SK-N-SH (cell line): ENCODE results near the gene DLAT. TPM values are rescaled to one million over a fixed set of nuclear protein-coding genes. Genes with fewer than 3 reads are reported as not detected.
A peak's percentile ranks its signal among the peaks of the same experiment; 100 is the strongest.

Experiments used
- CTCF ChIA-PET: fragments of 300-600, 350-600 bp; formaldehyde crosslinking; extraction: SDS; loops from one replicate; lab custom pipeline; 2021; lab: Yijun Ruan, JAX
- POLR2A ChIA-PET: fragments of 350-600 bp; sonication (Branson Sonifier 250); formaldehyde crosslinking; extraction: SDS; loops from one replicate; lab custom pipeline; 2020; ENCODE audit warnings: antibody characterized with exemption, inconsistent platforms; lab: Yijun Ruan, JAX
- DNase-seq: peaks from one replicate; pipeline ENCODE4 v3.0.0; 2012
- H2AFZ ChIP-seq: fragments of 200-600 bp; sonication (generic); 2 replicates; pipeline ENCODE4 v1.8.1; 2016; ENCODE audit warnings: antibody characterized with exemption, mild to moderate bottlenecking, low read depth
- H3F3A ChIP-seq: fragments of 200-600 bp; sonication (generic); replicated peaks from 2 replicates; pipeline ENCODE3; 2016; ENCODE audit warnings: antibody characterized with exemption, mild to moderate bottlenecking; ENCODE audit not compliant: insufficient read depth
- H3K27ac ChIP-seq, 2 experiments: fragments of 200-500 bp in 1 of 2; fragments of 200-600 bp in 1 of 2; sonication (Bioruptor generic) in 1 of 2; sonication (generic), shearing (Covaris generic) in 1 of 2; 2 replicates each; pipeline versions ENCODE4 v1.5.1 to v1.6.1; 2014 to 2016; ENCODE audit warnings: low read depth in 2 of 2, inconsistent platforms in 1 of 2, low read length in 1 of 2, mild to moderate bottlenecking in 1 of 2, mixed read lengths in 1 of 2
- H3K27me3 ChIP-seq: fragments of 200-600 bp; sonication (generic), shearing (Covaris generic); 2 replicates; pipeline ENCODE4 v1.6.1; 2016; ENCODE audit warnings: mixed run types; ENCODE audit not compliant: insufficient read depth
- H3K36me3 ChIP-seq, 2 experiments: fragments of 200-500 bp in 1 of 2; fragments of 200-600 bp in 1 of 2; sonication (Bioruptor generic) in 1 of 2; sonication (generic) in 1 of 2; replicated peaks in 1 of 2; 2 replicates each; pipeline versions ENCODE3 to v1.5.1; 2014 to 2016; ENCODE audit warnings: low read length in 1 of 2, mild to moderate bottlenecking in 1 of 2; ENCODE audit not compliant: insufficient read depth in 2 of 2, control insufficient read depth in 1 of 2
- H3K4me1 ChIP-seq, 2 experiments: fragments of 200-500 bp in 1 of 2; fragments of 200-600 bp in 1 of 2; sonication (Bioruptor generic) in 1 of 2; sonication (generic), shearing (Covaris generic) in 1 of 2; 2 replicates each; pipeline versions ENCODE4 v1.5.1 to v1.6.1; 2014 to 2016; ENCODE audit warnings: low read depth in 1 of 2, low read length in 1 of 2, mixed run types in 1 of 2; ENCODE audit not compliant: insufficient read depth in 2 of 2, control insufficient read depth in 1 of 2
- H3K4me2 ChIP-seq: fragments of 200-600 bp; sonication (generic), shearing (Covaris generic); 2 replicates; pipeline ENCODE4 v1.6.1; 2017; ENCODE audit warnings: mixed run types
- H3K4me3 ChIP-seq, 2 experiments: fragments of 200-500 bp in 1 of 2; fragments of 200-600 bp in 1 of 2; sonication (Bioruptor generic) in 1 of 2; sonication (generic), shearing (Covaris generic) in 1 of 2; 2 replicates each; pipeline versions ENCODE4 v1.5.1 to v1.8.1; 2014 to 2016; ENCODE audit warnings: low read depth in 2 of 2, inconsistent platforms in 1 of 2, low read length in 1 of 2, mild to moderate bottlenecking in 1 of 2, mixed read lengths in 1 of 2, moderate library complexity in 1 of 2
- H3K79me2 ChIP-seq: fragments of 200-600 bp; sonication (generic); 2 replicates; pipeline ENCODE4 v1.8.1; 2017; ENCODE audit warnings: mild to moderate bottlenecking; ENCODE audit not compliant: insufficient read depth
- H3K9ac ChIP-seq: fragments of 200-600 bp; sonication (generic); 2 replicates; pipeline ENCODE4 v1.6.1; 2017; ENCODE audit warnings: mixed run types
- H3K9me2 ChIP-seq: fragments of 200-600 bp; sonication (generic); 2 replicates; pipeline ENCODE4 v1.6.1; 2017; ENCODE audit warnings: mixed run types
- H3K9me3 ChIP-seq: fragments of 200-600 bp; sonication (generic); 2 replicates; pipeline ENCODE4 v1.6.1; 2017; ENCODE audit warnings: mixed run types, mild to moderate bottlenecking, moderate library complexity
- H4K20me1 ChIP-seq: fragments of 200-600 bp; sonication (generic); 2 replicates; pipeline ENCODE4 v1.6.1; 2017; ENCODE audit warnings: mild to moderate bottlenecking, mixed run types; ENCODE audit not compliant: insufficient read depth
- CHD2 ChIP-seq: fragments of 150-350 bp; IDR thresholded peaks from 2 replicates; pipeline ENCODE4 v1.6.1; 2018; ENCODE audit warnings: low read length; ENCODE audit not compliant: partially characterized antibody
- FOSL2 ChIP-seq: IDR thresholded peaks from 2 replicates; pipeline ENCODE4 v1.4.0; 2012; ENCODE audit warnings: low read depth, mild to moderate bottlenecking, moderate library complexity, borderline replicate concordance
- FOXM1 ChIP-seq: IDR thresholded peaks from 2 replicates; pipeline ENCODE4 v1.4.0; 2012; ENCODE audit warnings: low read depth, mild to moderate bottlenecking
- GATA2 ChIP-seq: sonication (generic); formaldehyde crosslinking; IDR thresholded peaks from 2 replicates; pipeline ENCODE4 v1.5.0; 2020; ENCODE audit warnings: mild to moderate bottlenecking, missing genetic modification reagents
- JUND ChIP-seq: IDR thresholded peaks from 2 replicates; pipeline ENCODE4 v1.4.0; 2012
- MEF2A ChIP-seq: IDR thresholded peaks from 2 replicates; pipeline ENCODE4 v1.4.0; 2012; ENCODE audit warnings: low read depth, borderline replicate concordance
- MXI1 ChIP-seq: IDR thresholded peaks from 2 replicates; pipeline ENCODE4 v1.6.1; 2012; ENCODE audit warnings: mild to moderate bottlenecking, low read depth, low read length, improper control_type of control experiment
- PBX3 ChIP-seq: IDR thresholded peaks from 2 replicates; pipeline ENCODE4; 2012
- RAD21 ChIP-seq: IDR thresholded peaks from 2 replicates; pipeline ENCODE4 v1.6.1; 2012; ENCODE audit warnings: mild to moderate bottlenecking, low read length
- RCOR1 ChIP-seq: fragments of 150-350 bp; IDR thresholded peaks from 2 replicates; pipeline ENCODE4 v1.6.1; 2017; ENCODE audit warnings: antibody characterized with exemption, low read length
- RXRA ChIP-seq: IDR thresholded peaks from 2 replicates; pipeline ENCODE4 v1.4.0; 2012; ENCODE audit warnings: low read depth, mild to moderate bottlenecking, borderline replicate concordance
- SMC3 ChIP-seq: IDR thresholded peaks from 2 replicates; pipeline ENCODE4 v1.6.1; 2012; ENCODE audit warnings: low read depth, low read length, improper control_type of control experiment
- USF2 ChIP-seq: fragments of 150-350 bp; IDR thresholded peaks from 2 replicates; pipeline ENCODE4 v1.6.1; 2017; ENCODE audit warnings: antibody characterized with exemption, low read length, low read depth, borderline replicate concordance
- WGBS: methylation state at CpG from one replicate; pipeline ENCODE4 v1.1.6; 2017; ENCODE audit warnings: low lambda C conversion rate; 5-methylcytosine and 5-hydroxymethylcytosine counted together
- polyA plus RNA-seq, 3 experiments: library from polyadenylated mRNA; depleted of rRNA; stranded (reverse); fragments of >200 nt; gene quantifications; 2 replicates each; pipeline ENCODE4 v1.2.3, GENCODE V29; 2012
- TF ChIP-seq, protein P1 (sequence below): IDR thresholded peaks from 2 replicates; pipeline ENCODE4 v1.4.0; 2012; ENCODE audit warnings: low read depth, borderline replicate concordance
- TF ChIP-seq, protein P2 (sequence below): fragments of 150-350 bp; IDR thresholded peaks from 2 replicates; pipeline ENCODE4 v1.6.1; 2016; ENCODE audit warnings: mild to moderate bottlenecking, low read depth, low read length
- TF ChIP-seq, protein P3 (sequence below): IDR thresholded peaks from 2 replicates; pipeline ENCODE4 v1.4.0; 2012; ENCODE audit warnings: low read depth, borderline replicate concordance

Gene DLAT
- polyA plus RNA-seq, 1 of the 3 experiments (the other 2 are of a cell fraction) = 14.4 TPM

DNA sequence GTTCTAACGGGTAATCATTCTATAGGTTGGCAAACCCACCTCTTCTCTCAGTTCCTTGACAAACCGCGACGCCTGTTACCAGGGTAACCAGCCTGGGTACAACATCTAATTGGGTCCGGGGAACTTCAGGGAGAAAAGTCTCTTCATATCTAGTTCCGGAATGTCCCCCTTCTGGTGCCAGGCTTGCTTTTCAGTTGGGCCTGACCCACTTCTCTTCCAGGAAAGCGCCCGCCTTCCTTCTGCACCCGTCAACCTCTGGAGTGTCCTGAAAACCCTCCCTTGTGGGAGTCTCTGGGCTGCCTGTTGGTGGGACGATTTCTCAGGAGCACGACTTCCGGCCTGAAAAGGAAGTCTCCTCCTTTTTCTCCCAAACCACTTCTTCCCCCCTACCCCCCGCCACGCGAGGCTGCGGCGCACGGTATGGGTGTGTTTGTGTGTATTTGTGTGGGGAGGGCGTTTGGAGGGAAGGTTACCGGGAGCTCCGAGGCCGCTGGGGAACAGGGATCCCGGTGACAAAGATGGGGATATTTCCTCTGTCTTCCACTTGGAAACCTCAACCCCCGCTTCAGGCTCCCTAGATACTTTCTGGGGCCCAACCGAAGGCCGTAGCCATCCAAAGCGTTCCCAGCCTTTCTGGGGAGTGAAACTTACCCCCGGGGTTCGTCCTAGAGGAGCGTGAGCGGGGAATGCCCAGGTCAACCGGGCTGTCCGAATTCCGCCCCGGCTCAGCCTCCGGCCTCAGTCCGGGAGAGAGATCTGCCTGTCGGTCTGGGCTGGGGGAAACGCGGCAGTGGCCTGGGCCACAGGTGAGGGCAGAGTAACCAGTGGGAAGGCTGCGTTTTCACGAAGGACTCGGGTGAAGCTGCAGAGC is 49.0 kb downstream of the DLAT start, which contains the start of the genes NKAPD1 and PIH1D2 (continued):
- no peak for TF ChIP-seq CHD2
- TF ChIP-seq, protein P1, sequence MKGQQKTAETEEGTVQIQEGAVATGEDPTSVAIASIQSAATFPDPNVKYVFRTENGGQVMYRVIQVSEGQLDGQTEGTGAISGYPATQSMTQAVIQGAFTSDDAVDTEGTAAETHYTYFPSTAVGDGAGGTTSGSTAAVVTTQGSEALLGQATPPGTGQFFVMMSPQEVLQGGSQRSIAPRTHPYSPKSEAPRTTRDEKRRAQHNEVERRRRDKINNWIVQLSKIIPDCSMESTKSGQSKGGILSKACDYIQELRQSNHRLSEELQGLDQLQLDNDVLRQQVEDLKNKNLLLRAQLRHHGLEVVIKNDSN = no peak
- no peak for TF ChIP-seq USF2
- TF ChIP-seq GATA2 (CRISPR knock-in tag) = no peak
- TF ChIP-seq RXRA = no peak
- TF ChIP-seq RAD21 = no peak
- TF ChIP-seq FOSL2 = no peak
- no peak for TF ChIP-seq SMC3

DNA sequence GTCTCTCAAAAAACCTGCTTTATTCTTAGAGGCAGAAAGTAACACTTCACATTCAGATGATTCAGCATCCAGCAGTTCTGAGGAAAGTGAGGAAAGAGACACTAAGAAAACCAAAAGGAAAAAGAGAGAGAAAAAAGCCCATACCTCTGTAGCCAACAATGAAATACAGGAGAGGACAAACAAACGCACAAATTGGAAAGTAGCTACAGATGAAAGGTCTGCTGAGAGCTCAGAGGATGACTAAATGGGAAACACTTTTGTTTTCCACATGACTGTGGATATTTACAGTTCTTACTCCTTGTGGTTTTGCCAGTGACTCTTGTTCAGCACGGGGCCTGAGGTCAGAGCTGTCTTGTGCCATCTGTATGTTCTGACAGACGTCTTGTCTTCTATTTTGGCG is 57.5 kb downstream of the DLAT start:
- no peaks in the 10 kb centered on the region for H3K9me3 ChIP-seq
- 64% methylated on average over 4 of the region's 4 CpGs for WGBS
- no peak for TF ChIP-seq MEF2A
- TF ChIP-seq, protein P2, sequence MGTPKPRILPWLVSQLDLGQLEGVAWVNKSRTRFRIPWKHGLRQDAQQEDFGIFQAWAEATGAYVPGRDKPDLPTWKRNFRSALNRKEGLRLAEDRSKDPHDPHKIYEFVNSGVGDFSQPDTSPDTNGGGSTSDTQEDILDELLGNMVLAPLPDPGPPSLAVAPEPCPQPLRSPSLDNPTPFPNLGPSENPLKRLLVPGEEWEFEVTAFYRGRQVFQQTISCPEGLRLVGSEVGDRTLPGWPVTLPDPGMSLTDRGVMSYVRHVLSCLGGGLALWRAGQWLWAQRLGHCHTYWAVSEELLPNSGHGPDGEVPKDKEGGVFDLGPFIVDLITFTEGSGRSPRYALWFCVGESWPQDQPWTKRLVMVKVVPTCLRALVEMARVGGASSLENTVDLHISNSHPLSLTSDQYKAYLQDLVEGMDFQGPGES = no peak
- TF ChIP-seq MXI1 = no peak
- no peak for TF ChIP-seq PBX3
- TF ChIP-seq RCOR1 = no peak
- no peak for TF ChIP-seq CHD2
- TF ChIP-seq, protein P3, sequence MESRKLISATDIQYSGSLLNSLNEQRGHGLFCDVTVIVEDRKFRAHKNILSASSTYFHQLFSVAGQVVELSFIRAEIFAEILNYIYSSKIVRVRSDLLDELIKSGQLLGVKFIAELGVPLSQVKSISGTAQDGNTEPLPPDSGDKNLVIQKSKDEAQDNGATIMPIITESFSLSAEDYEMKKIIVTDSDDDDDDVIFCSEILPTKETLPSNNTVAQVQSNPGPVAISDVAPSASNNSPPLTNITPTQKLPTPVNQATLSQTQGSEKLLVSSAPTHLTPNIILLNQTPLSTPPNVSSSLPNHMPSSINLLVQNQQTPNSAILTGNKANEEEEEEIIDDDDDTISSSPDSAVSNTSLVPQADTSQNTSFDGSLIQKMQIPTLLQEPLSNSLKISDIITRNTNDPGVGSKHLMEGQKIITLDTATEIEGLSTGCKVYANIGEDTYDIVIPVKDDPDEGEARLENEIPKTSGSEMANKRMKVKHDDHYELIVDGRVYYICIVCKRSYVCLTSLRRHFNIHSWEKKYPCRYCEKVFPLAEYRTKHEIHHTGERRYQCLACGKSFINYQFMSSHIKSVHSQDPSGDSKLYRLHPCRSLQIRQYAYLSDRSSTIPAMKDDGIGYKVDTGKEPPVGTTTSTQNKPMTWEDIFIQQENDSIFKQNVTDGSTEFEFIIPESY = no peak
- TF ChIP-seq, protein P1 = no peak
- no peak for TF ChIP-seq FOXM1
- no peak for TF ChIP-seq JUND
- peaks cover 0 to 12% of the 10 kb centered on the region in 2 experiments; a peak in 2 of 4 replicates for H3K4me1 ChIP-seq
- H4K20me1 ChIP-seq = no peaks in the 10 kb centered on the region
- no peaks in the 10 kb centered on the region for H3K27me3 ChIP-seq
- H3K4me3 ChIP-seq = no peak overlapping the region
- H3K27ac ChIP-seq = peak overlapping the region in 1 of 2 experiments; percentile 50; a peak in 2 of 4 replicates
- no peaks in the 10 kb centered on the region for H3K9me2 ChIP-seq
- peaks cover 61% of the 10 kb centered on the region for H3F3A ChIP-seq
- CTCF ChIA-PET = interaction anchor here (1.2 kb wide), 1 partner anchor 27 kb away, joined by 3 read pairs; no protein-coding TSS in a partner anchor
- no peak overlapping the region for H3K9ac ChIP-seq
- H2AFZ ChIP-seq = no peak overlapping the region
- peaks cover 44% of the 10 kb centered on the region for H3K79me2 ChIP-seq
- POLR2A ChIA-PET = no interaction called here
- DNase-seq = no peak
- H3K36me3 ChIP-seq = peaks cover 56 to 61% of the 10 kb centered on the region in 2 experiments
- no peak overlapping the region for H3K4me2 ChIP-seq
